ENCODE results near the gene BMPR1B.
"Not testable (repeated sequence)": the region's sequence is repeated elsewhere in the genome, so short reads cannot be mapped to it uniquely, and the experiment has no call there.

The BMPR1B gene

DNA sequence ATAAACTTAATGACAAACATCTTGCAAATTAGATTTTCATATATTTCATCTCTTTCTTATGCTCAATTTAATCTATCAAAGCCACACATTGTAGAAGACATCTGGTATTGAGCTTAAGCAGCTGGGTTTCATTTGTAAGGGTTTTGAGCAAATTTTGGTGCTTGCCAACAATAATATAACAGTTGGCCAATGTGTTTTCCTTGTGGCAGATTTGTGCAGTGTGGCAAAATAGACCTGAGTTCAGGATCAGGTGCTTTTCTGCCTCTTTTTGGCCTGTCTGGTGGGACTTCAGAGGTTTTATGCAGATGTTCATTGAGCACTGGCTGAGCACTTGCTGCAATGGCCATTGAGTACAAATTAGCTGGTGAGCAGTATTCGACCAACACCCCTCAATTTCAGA is 301.9 kb downstream of the BMPR1B start:
- Histone ChIP-seq H3K27ac (ENCODE audit: low read depth, low read length) (no peak overlapping the region), H3K4me1 (ENCODE audit: control insufficient read depth in 5 of 5, insufficient read depth in 5 of 5, low read length in 5 of 5) (peaks cover 0 to 12% (median 0%) of the 10 kb centered on the region in 5 donors), H3K9ac (ENCODE audit: low read length in 5 of 5) (no peak overlapping the region), H3K27me3 (ENCODE audit: control insufficient read depth in 5 of 5, insufficient read depth in 4 of 5, low read length in 5 of 5) (no peaks in the 10 kb centered on the region), H3K4me3 (ENCODE audit: low read depth in 1 of 5, low read length in 5 of 5) (no peak overlapping the region), H3K36me3 (ENCODE audit: control insufficient read depth in 5 of 5, insufficient read depth in 5 of 5, low read length in 5 of 5) (no peaks in the 10 kb centered on the region), H3K9me3 (ENCODE audit: control insufficient read depth in 5 of 5, low read length in 5 of 5) (no peaks in the 10 kb centered on the region)

DNA sequence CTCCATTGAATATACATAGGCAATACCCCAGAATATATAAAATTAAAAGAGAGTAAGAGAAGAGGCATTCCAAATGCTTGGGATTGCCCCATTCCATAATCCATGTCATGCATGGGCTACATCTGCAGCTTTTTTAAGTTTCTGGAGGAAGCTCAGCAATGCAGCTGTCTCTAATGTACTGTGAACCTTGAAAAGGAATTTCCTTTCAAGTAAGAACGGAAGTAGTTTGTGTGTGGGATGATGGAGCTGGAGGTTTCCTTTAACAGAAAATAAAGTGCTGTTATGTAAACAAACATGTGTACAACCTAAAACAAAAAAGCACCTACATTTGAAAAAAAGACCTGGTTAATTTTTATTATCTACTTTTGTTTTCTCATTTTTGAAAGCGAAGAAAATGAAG is 303.5 kb downstream of the BMPR1B start:
- no peak overlapping the region for H3K9ac ChIP-seq (ENCODE audit: low read length in 5 of 5)
- peaks cover 0 to 12% (median 0%) of the 10 kb centered on the region in 5 donors for H3K4me1 ChIP-seq (ENCODE audit: control insufficient read depth in 5 of 5, insufficient read depth in 5 of 5, low read length in 5 of 5)
- H3K9me3 ChIP-seq (ENCODE audit: control insufficient read depth in 5 of 5, low read length in 5 of 5), result no peaks in the 10 kb centered on the region
- no peak overlapping the region for H3K4me3 ChIP-seq (ENCODE audit: low read depth in 1 of 5, low read length in 5 of 5)
- no peak overlapping the region for H3K27ac ChIP-seq (ENCODE audit: low read depth, low read length)
- H3K36me3 ChIP-seq (ENCODE audit: control insufficient read depth in 5 of 5, insufficient read depth in 5 of 5, low read length in 5 of 5), result no peaks in the 10 kb centered on the region
- H3K27me3 ChIP-seq (ENCODE audit: control insufficient read depth in 5 of 5, insufficient read depth in 4 of 5, low read length in 5 of 5), result no peaks in the 10 kb centered on the region

DNA sequence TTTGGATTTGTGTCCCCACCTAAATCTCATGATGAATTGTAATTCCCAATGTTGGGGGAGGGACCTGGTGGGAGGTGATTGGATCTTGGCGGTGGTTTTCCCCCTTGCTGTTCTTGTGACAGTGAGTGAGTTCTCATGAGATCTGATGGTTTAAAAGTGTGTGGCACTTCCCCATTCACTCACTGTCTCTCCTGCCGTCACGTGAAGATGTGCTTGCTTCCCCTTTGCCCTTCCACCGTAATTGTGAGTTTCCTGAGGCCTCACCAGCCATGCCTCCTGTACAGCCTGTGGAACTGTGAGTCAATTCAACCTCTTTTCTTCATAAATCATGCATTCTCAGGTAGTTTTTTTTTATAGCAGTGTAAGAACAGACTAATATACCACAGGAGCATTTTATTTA is 304.0 kb downstream of the BMPR1B start:
- not testable (repeated sequence) for H3K9ac ChIP-seq (ENCODE audit: low read length in 5 of 5)

DNA sequence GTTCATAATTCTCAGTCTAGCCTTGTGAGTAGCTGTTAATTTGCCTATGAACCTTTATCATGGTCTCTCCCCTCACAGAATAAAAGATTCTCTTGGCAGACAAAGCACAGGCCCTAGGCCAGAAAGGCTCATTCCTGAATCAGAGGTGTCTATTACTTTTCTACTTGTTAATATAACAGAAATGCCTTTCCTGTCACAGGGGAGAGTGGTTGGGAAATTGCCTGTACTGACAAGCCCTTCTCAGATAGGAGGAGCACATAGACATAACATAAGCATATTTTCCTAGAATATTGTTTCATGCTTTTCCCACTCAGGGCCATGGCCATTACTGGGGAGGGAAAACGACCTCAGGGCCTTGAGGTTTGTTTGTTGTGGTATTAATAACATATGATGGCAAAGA is 308.3 kb downstream of the BMPR1B start:
- Histone ChIP-seq H3K9ac (ENCODE audit: low read length in 5 of 5) (no peak overlapping the region), H3K9me3 (ENCODE audit: control insufficient read depth in 5 of 5, low read length in 5 of 5) (peaks cover 0 to 3% (median 0%) of the 10 kb centered on the region in 5 donors), H3K27ac (ENCODE audit: low read depth, low read length) (no peak overlapping the region), H3K27me3 (ENCODE audit: control insufficient read depth in 5 of 5, insufficient read depth in 4 of 5, low read length in 5 of 5) (no peaks in the 10 kb centered on the region), H3K36me3 (ENCODE audit: control insufficient read depth in 5 of 5, insufficient read depth in 5 of 5, low read length in 5 of 5) (no peaks in the 10 kb centered on the region), H3K4me1 (ENCODE audit: control insufficient read depth in 5 of 5, insufficient read depth in 5 of 5, low read length in 5 of 5) (peaks cover 0 to 3% (median 0%) of the 10 kb centered on the region in 5 donors), H3K4me3 (ENCODE audit: low read depth in 1 of 5, low read length in 5 of 5) (no peak overlapping the region)

More for the DNA sequence above, 304.0 kb downstream of the BMPR1B start:
- peaks cover 0 to 12% (median 0%) of the 10 kb centered on the region in 5 donors for H3K4me1 ChIP-seq (ENCODE audit: control insufficient read depth in 5 of 5, insufficient read depth in 5 of 5, low read length in 5 of 5)
- not testable (repeated sequence) for H3K9me3 ChIP-seq (ENCODE audit: control insufficient read depth in 5 of 5, low read length in 5 of 5); H3K27ac ChIP-seq (ENCODE audit: low read depth, low read length); H3K4me3 ChIP-seq (ENCODE audit: low read depth in 1 of 5, low read length in 5 of 5); H3K27me3 ChIP-seq (ENCODE audit: control insufficient read depth in 5 of 5, insufficient read depth in 4 of 5, low read length in 5 of 5); H3K36me3 ChIP-seq (ENCODE audit: control insufficient read depth in 5 of 5, insufficient read depth in 5 of 5, low read length in 5 of 5)

DNA sequence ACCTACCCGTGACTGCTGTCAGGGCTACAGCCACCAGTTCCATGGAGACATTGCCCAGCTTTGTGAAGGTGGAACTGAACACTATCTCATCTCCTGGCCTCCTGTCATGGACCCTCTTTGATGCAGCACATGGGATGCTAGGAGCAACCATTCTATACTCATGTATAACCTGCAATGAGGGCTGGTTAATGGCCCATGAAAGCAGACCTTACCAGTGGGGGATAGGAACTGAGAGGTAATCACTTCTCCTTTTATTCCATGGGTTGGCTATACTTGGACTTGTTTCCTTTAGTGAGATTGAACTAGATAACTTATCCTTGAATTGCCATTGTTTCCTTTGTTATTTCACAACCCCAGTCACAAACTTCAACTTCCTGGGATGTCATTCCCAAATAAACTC is 310.6 kb downstream of the BMPR1B start:
- Histone ChIP-seq H3K27me3 (ENCODE audit: control insufficient read depth in 5 of 5, insufficient read depth in 4 of 5, low read length in 5 of 5) (no peaks in the 10 kb centered on the region), H3K9me3 (ENCODE audit: control insufficient read depth in 5 of 5, low read length in 5 of 5) (peaks cover 0 to 3% (median 0%) of the 10 kb centered on the region in 5 donors), H3K4me3 (ENCODE audit: low read depth in 1 of 5, low read length in 5 of 5) (no peak overlapping the region), H3K27ac (ENCODE audit: low read depth, low read length) (no peak overlapping the region), H3K9ac (ENCODE audit: low read length in 5 of 5) (no peak overlapping the region), H3K36me3 (ENCODE audit: control insufficient read depth in 5 of 5, insufficient read depth in 5 of 5, low read length in 5 of 5) (no peaks in the 10 kb centered on the region), H3K4me1 (ENCODE audit: control insufficient read depth in 5 of 5, insufficient read depth in 5 of 5, low read length in 5 of 5) (no peaks in the 10 kb centered on the region)

DNA sequence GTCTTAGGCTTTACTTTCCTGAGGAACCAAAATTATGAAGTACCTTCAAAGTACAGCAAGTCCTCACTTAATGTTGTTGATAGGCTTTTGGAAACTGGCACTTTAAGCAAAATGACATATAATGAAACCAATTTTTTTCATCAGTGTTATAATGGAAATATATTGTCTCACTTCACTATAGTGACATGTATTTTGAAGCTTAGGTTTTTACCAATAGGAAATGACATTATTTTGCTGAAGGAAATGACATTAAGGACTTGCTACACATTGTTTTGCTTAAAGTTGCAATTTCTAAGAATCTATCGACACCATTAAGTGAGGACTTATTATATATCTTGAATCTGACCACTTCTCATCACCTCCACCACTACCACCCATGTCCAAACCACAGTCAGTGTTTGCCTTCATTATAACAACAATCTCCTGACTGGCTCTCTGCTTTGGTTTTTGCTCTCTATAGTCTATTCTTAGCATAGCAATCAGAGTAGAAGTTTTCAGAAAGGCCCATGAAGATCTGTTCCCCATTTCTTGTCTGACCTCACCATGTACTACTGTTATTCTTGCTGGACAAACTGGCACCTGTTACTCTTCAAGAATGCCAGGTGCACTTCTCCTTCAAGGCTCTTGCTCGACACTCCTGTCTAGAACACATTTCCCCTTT is 311.2 kb downstream of the BMPR1B start:
- Histone ChIP-seq H3K27ac (ENCODE audit: low read depth, low read length) (no peak overlapping the region), H3K27me3 (ENCODE audit: control insufficient read depth in 5 of 5, insufficient read depth in 4 of 5, low read length in 5 of 5) (no peaks in the 10 kb centered on the region), H3K9ac (ENCODE audit: low read length in 5 of 5) (no peak overlapping the region), H3K4me3 (ENCODE audit: low read depth in 1 of 5, low read length in 5 of 5) (no peak overlapping the region), H3K36me3 (ENCODE audit: control insufficient read depth in 5 of 5, insufficient read depth in 5 of 5, low read length in 5 of 5) (no peaks in the 10 kb centered on the region), H3K9me3 (ENCODE audit: control insufficient read depth in 5 of 5, low read length in 5 of 5) (peaks cover 0 to 3% (median 0%) of the 10 kb centered on the region in 5 donors), H3K4me1 (ENCODE audit: control insufficient read depth in 5 of 5, insufficient read depth in 5 of 5, low read length in 5 of 5) (no peaks in the 10 kb centered on the region)

DNA sequence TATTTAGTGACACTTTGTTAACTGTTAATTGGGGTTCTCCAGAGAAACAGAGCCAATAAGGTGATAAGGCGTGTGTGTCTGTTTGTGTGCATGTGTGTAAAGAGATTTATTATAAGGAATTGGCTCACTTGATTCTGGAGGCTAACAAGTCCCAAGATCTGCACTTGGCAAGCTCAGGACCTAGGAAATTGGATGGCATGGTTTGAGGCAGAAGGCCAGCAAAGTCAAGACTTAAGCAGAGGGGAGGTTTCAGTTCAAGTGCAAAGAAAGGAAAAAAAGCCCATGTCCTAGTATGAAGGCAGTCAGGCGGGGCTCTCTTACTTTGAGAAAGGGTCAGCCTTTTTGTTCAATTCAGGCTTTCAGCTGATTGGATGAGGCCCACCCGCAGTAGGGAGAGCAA is 314.1 kb downstream of the BMPR1B start:
- no peaks in the 10 kb centered on the region for H3K27me3 ChIP-seq (ENCODE audit: control insufficient read depth in 5 of 5, insufficient read depth in 4 of 5, low read length in 5 of 5)
- H3K9me3 ChIP-seq (ENCODE audit: control insufficient read depth in 5 of 5, low read length in 5 of 5), result peaks cover 0 to 3% (median 0%) of the 10 kb centered on the region in 5 donors

DNA sequence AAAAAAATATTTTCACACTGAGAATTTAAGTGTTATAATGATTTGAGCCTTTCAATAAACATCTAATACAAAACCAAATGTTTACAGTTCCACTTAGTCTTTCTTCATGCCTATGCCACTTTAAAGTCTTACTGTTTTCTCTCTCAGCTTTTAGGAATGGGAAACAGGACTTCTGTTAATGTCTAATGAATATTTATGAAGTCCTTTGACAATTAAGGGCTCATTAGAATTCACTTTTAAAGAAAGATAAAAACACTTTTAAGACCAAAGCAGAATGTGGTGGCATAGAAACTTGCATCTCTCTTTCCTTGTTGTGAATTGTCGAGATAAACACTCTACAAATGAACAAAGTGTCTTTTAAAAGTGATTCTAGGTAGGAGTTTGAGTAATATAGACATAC is 315.9 kb downstream of the BMPR1B start:
- Histone ChIP-seq H3K9ac (ENCODE audit: low read length in 5 of 5) (no peak overlapping the region), H3K4me1 (ENCODE audit: control insufficient read depth in 5 of 5, insufficient read depth in 5 of 5, low read length in 5 of 5) (no peaks in the 10 kb centered on the region), H3K27me3 (ENCODE audit: control insufficient read depth in 5 of 5, insufficient read depth in 4 of 5, low read length in 5 of 5) (no peaks in the 10 kb centered on the region), H3K9me3 (ENCODE audit: control insufficient read depth in 5 of 5, low read length in 5 of 5) (no peaks in the 10 kb centered on the region), H3K27ac (ENCODE audit: low read depth, low read length) (no peak overlapping the region), H3K4me3 (ENCODE audit: low read depth in 1 of 5, low read length in 5 of 5) (no peak overlapping the region), H3K36me3 (ENCODE audit: control insufficient read depth in 5 of 5, insufficient read depth in 5 of 5, low read length in 5 of 5) (no peaks in the 10 kb centered on the region)

More for the DNA sequence above, 314.1 kb downstream of the BMPR1B start:
- H3K27ac ChIP-seq (ENCODE audit: low read depth, low read length), result no peak overlapping the region
- no peak overlapping the region for H3K4me3 ChIP-seq (ENCODE audit: low read depth in 1 of 5, low read length in 5 of 5)
- no peak overlapping the region for H3K9ac ChIP-seq (ENCODE audit: low read length in 5 of 5)
- no peaks in the 10 kb centered on the region for H3K4me1 ChIP-seq (ENCODE audit: control insufficient read depth in 5 of 5, insufficient read depth in 5 of 5, low read length in 5 of 5)
- no peaks in the 10 kb centered on the region for H3K36me3 ChIP-seq (ENCODE audit: control insufficient read depth in 5 of 5, insufficient read depth in 5 of 5, low read length in 5 of 5)

DNA sequence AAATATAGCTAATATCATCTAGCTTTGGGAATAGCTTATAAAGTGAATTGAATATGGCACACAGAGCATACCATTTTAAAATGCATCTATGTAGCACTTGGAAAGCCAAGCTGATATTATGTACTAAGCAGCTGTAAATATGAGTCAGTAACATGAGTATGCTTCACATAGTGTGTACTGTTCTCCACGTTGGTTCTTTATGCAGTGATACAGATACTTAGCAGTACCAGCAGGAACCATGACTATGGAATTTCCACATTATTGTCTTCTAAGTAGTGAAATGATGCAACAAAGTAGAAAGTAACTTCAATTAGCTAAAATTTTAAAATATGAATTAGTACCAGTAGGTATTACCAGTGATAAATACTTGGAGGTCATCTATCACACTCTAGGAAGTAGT is 320.1 kb downstream of the BMPR1B start:
- Histone ChIP-seq H3K9ac (ENCODE audit: low read length in 5 of 5) (no peak overlapping the region), H3K4me1 (ENCODE audit: control insufficient read depth in 5 of 5, insufficient read depth in 5 of 5, low read length in 5 of 5) (no peaks in the 10 kb centered on the region), H3K9me3 (ENCODE audit: control insufficient read depth in 5 of 5, low read length in 5 of 5) (no peaks in the 10 kb centered on the region), H3K36me3 (ENCODE audit: control insufficient read depth in 5 of 5, insufficient read depth in 5 of 5, low read length in 5 of 5) (no peaks in the 10 kb centered on the region), H3K27me3 (ENCODE audit: control insufficient read depth in 5 of 5, insufficient read depth in 4 of 5, low read length in 5 of 5) (no peaks in the 10 kb centered on the region), H3K27ac (ENCODE audit: low read depth, low read length) (no peak overlapping the region), H3K4me3 (ENCODE audit: low read depth in 1 of 5, low read length in 5 of 5) (no peak overlapping the region)

DNA sequence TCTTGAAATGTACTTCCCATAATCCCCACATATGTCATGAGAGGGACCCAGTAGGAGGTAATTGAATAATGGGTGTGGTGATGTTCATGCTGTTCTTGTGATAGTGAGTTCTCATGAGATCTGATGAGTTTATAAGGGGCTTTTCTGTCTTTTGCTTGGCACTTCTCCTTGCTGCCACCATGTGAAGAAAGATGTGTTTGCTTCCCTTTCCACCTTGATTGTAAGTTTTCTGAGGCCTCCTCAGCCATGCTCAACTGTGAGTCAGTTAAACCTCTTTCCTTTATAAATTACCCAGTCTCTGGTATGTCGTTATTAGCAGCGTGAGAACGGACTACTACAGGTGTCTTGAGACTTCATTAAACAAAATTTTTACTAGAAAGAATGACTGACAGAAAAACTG is 323.2 kb downstream of the BMPR1B start:
- Histone ChIP-seq H3K9ac (ENCODE audit: low read length in 5 of 5) (no peak overlapping the region), H3K27ac (ENCODE audit: low read depth, low read length) (no peak overlapping the region), H3K4me1 (ENCODE audit: control insufficient read depth in 5 of 5, insufficient read depth in 5 of 5, low read length in 5 of 5) (no peaks in the 10 kb centered on the region), H3K4me3 (ENCODE audit: low read depth in 1 of 5, low read length in 5 of 5) (no peak overlapping the region), H3K36me3 (ENCODE audit: control insufficient read depth in 5 of 5, insufficient read depth in 5 of 5, low read length in 5 of 5) (no peaks in the 10 kb centered on the region), H3K27me3 (ENCODE audit: control insufficient read depth in 5 of 5, insufficient read depth in 4 of 5, low read length in 5 of 5) (no peaks in the 10 kb centered on the region), H3K9me3 (ENCODE audit: control insufficient read depth in 5 of 5, low read length in 5 of 5) (no peaks in the 10 kb centered on the region)
